PC-3 (cell line): Measurements from ENCODE around the gene ZMYND10. TPM values are rescaled to one million over a fixed set of nuclear protein-coding genes. Genes with fewer than 3 reads are reported as not detected.

Source experiments
- ATAC-seq: fragments of 200-7000 bp; cut with Tn5 transposase; 2 replicates; pipeline ENCODE4 v1.9.1; 2020; ENCODE audit warnings: mild to moderate bottlenecking, moderate library complexity
- BruUV-seq: library from RNA; stranded (reverse); fragments of 400-500 nt; replicated peaks from 2 replicates; lab custom pipeline; 2021; lab: Mats Ljungman, UMichigan
- CTCF ChIA-PET: fragments of 300-600 bp; sonication (Branson Sonifier 250); formaldehyde crosslinking; loops from one replicate; lab custom pipeline; 2022; ENCODE audit warnings: antibody characterized with exemption; lab: Charles Lee
- POLR2A ChIA-PET: fragments of 300-600 bp; sonication (Branson Sonifier 250); formaldehyde crosslinking; loops from one replicate; lab custom pipeline; 2022; ENCODE audit warnings: antibody characterized with exemption; ENCODE audit not compliant: unreplicated experiment; lab: Charles Lee
- DNase-seq: peaks from one replicate; pipeline ENCODE4 v3.0.0-alpha.2; 2015
- H2AFZ ChIP-seq: fragments of 300-600 bp; sonication (generic); 2 replicates; pipeline ENCODE4 v1.6.0; 2016; ENCODE audit warnings: antibody characterized with exemption, low read length
- H3F3A ChIP-seq: fragments of 300-600 bp; sonication (generic); one replicate; pipeline ENCODE4 v1.6.0; 2017; ENCODE audit warnings: antibody characterized with exemption, low read length, control low read depth, mild to moderate bottlenecking; ENCODE audit not compliant: unreplicated experiment
- H3K27ac ChIP-seq: fragments of 300-600 bp; sonication (generic); 2 replicates; pipeline ENCODE4 v1.5.1; 2016; ENCODE audit warnings: mild to moderate bottlenecking, low read length
- H3K27me3 ChIP-seq: fragments of 300-600 bp; sonication (generic); 2 replicates; pipeline ENCODE4 v1.6.1; 2016; ENCODE audit warnings: low read length, mixed read lengths
- H3K36me3 ChIP-seq: fragments of 300-600 bp; sonication (generic); 2 replicates; pipeline ENCODE4 v1.6.1; 2016; ENCODE audit warnings: low read depth, mixed run types, low read length, mixed read lengths
- H3K4me1 ChIP-seq: fragments of 300-600 bp; sonication (generic); 2 replicates; pipeline ENCODE4 v1.5.1; 2016; ENCODE audit warnings: low read length; ENCODE audit not compliant: insufficient read depth
- H3K4me2 ChIP-seq: fragments of 300-600 bp; sonication (generic); 2 replicates; pipeline ENCODE4 v1.6.0; 2016; ENCODE audit warnings: low read length
- H3K4me3 ChIP-seq: fragments of 300-600 bp; sonication (generic); 2 replicates; pipeline ENCODE4 v1.5.1; 2016; ENCODE audit warnings: mild to moderate bottlenecking, low read length, mixed read lengths
- H3K79me2 ChIP-seq: fragments of 300-600 bp; sonication (generic); 2 replicates; pipeline ENCODE4 v1.6.1; 2017; ENCODE audit warnings: low read length, mixed read lengths
- H3K9ac ChIP-seq: fragments of 300-600 bp; sonication (generic); 2 replicates; pipeline ENCODE4 v1.6.0; 2016; ENCODE audit warnings: mild to moderate bottlenecking, low read length
- H3K9me2 ChIP-seq: fragments of 300-600 bp; sonication (generic); replicated peaks from 2 replicates; pipeline ENCODE4 v1.6.1; 2016; ENCODE audit warnings: mixed run types, low read length, mixed read lengths
- H3K9me3 ChIP-seq: fragments of 300-600 bp; sonication (generic); 2 replicates; pipeline ENCODE4 v1.6.1; 2016; ENCODE audit warnings: low read length, mixed read lengths
- H4K20me1 ChIP-seq: fragments of 300-600 bp; sonication (generic); 2 replicates; pipeline ENCODE4 v1.6.1; 2016; ENCODE audit warnings: low read length, mixed read lengths
- CTCF ChIP-seq: fragments of 300-600 bp; sonication (generic); conservative IDR thresholded peaks from 2 replicates; pipeline ENCODE4 v1.5.1; 2017; ENCODE audit warnings: antibody characterized with exemption, low read depth, mild to moderate bottlenecking, low read length
- EZH2 ChIP-seq: fragments of 300-600 bp; sonication (generic); IDR thresholded peaks from one replicate; pipeline ENCODE4 v1.6.1; 2017; ENCODE audit warnings: antibody characterized with exemption, mild to moderate bottlenecking, low read length; ENCODE audit not compliant: unreplicated experiment
- EZH2phosphoT487 ChIP-seq: fragments of 300-600 bp; sonication (generic); IDR thresholded peaks from 2 replicates; pipeline ENCODE4 v1.6.1; 2018; ENCODE audit warnings: mild to moderate bottlenecking, antibody characterized with exemption, low read length, borderline replicate concordance
- intact Hi-C: fragments of 100-400 bp; cut with micrococcal nuclease; formaldehyde crosslinking; loops from 2 replicates; pipeline ENCODE4 v1.9.0; 2023
- total RNA-seq: library from RNA; depleted of rRNA; stranded (reverse); fragments of >200 nt; gene quantifications from 2 replicates; pipeline ENCODE4 v1.2.3, GENCODE V29; 2014

ZMYND10 gene
- total RNA-seq, 1 experiment from 2014 or later, result 1.6 TPM

GRCh38 chr3:50342813-50343633 lies 2.5 kb downstream of the ZMYND10 start:
- no peaks in the 10 kb centered on the region for H3K79me2 ChIP-seq
- DNase-seq (no peak), ATAC-seq (no peak)
- H3K4me2 ChIP-seq, result no peak overlapping the region
- H3K4me1 ChIP-seq, result peaks cover 9% of the 10 kb centered on the region
- no peaks in the 10 kb centered on the region for H4K20me1 ChIP-seq
- CTCF ChIA-PET, result interaction anchor here (0.8 kb wide), 1 partner anchor 10 kb away, joined by 3 read pairs; no protein-coding TSS in a partner anchor
- no peaks in the 10 kb centered on the region for H3K27me3 ChIP-seq
- no peaks in the 10 kb centered on the region for H3K9me2 ChIP-seq
- no peaks in the 10 kb centered on the region for H3K9me3 ChIP-seq
- TF ChIP-seq EZH2 (no peak), CTCF (no peak), EZH2phosphoT487 (no peak)
- POLR2A ChIA-PET, result no interaction called here
- H3K36me3 ChIP-seq, result no peaks in the 10 kb centered on the region
- H2AFZ ChIP-seq, result no peak overlapping the region
- no peak overlapping the region for H3K9ac ChIP-seq
- peaks cover 4% of the 10 kb centered on the region for H3F3A ChIP-seq
- BruUV-seq, result no TSS peak
- no peak overlapping the region for H3K27ac ChIP-seq
- no peak overlapping the region for H3K4me3 ChIP-seq
- intact Hi-C loops, result no loop called here

- Histone ChIP-seq H3F3A (no peaks in the 10 kb centered on the region), H3K4me3 (no peak overlapping the region), H3K4me1 (peaks cover 10% of the 10 kb centered on the region), H3K27ac (no peak overlapping the region), H3K27me3 (no peaks in the 10 kb centered on the region), H3K4me2 (no peak overlapping the region), H3K79me2 (peaks cover under 1% of the 10 kb centered on the region; the same call in 1 of the 2 replicates), H3K9ac (no peak overlapping the region), H3K9me2 (no peaks in the 10 kb centered on the region), H2AFZ (no peak overlapping the region), H3K36me3 (no peaks in the 10 kb centered on the region), H3K9me3 (no peaks in the 10 kb centered on the region), H4K20me1 (no peaks in the 10 kb centered on the region)
- ATAC-seq, result no peak
- POLR2A ChIA-PET, result no interaction called here
- TF ChIP-seq EZH2, result no peak
- no peak for TF ChIP-seq CTCF
- TF ChIP-seq EZH2phosphoT487, result no peak
- CTCF ChIA-PET, result no interaction called here
- no TSS peak for BruUV-seq
- no peak for DNase-seq
- intact Hi-C loops, result no loop called here
Measured at GRCh38 chr3:50341996-50342650, 3.4 kb downstream of the ZMYND10 start.
